ENCODE results near the gene FUT2. TPM values are rescaled to one million over a fixed set of nuclear protein-coding genes. Genes with fewer than 3 reads are reported as not detected.
"Not testable (repeated sequence)": the region's sequence is repeated elsewhere in the genome, so short reads cannot be mapped to it uniquely, and the experiment has no call there.

The FUT2 gene
- total RNA-seq, 1 donor from 2014 or later = 9.0 TPM

GRCh38 chr19:48715681-48716171 is 20.0 kb downstream of the FUT2 start:
- Mint-ChIP-seq H3K36me3 (peaks cover 3% of the 10 kb centered on the region), H3K27me3 (no peaks in the 10 kb centered on the region), H3K9me3 (no peaks in the 10 kb centered on the region), H3K4me1 (ENCODE audit: unreplicated experiment) (peaks cover 32% of the 10 kb centered on the region), H3K27ac (peak overlapping the region; percentile 75), H3K4me3 (peak overlapping the region; percentile 92)
- TF ChIP-seq, protein P1, sequence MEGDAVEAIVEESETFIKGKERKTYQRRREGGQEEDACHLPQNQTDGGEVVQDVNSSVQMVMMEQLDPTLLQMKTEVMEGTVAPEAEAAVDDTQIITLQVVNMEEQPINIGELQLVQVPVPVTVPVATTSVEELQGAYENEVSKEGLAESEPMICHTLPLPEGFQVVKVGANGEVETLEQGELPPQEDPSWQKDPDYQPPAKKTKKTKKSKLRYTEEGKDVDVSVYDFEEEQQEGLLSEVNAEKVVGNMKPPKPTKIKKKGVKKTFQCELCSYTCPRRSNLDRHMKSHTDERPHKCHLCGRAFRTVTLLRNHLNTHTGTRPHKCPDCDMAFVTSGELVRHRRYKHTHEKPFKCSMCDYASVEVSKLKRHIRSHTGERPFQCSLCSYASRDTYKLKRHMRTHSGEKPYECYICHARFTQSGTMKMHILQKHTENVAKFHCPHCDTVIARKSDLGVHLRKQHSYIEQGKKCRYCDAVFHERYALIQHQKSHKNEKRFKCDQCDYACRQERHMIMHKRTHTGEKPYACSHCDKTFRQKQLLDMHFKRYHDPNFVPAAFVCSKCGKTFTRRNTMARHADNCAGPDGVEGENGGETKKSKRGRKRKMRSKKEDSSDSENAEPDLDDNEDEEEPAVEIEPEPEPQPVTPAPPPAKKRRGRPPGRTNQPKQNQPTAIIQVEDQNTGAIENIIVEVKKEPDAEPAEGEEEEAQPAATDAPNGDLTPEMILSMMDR (conservative IDR thresholded peaks at IDR 0.05) = no peak
- no peak for DNase-seq (ENCODE audit: extremely low spot score, unreplicated experiment)

- TF ChIP-seq, protein P1 (conservative IDR thresholded peaks at IDR 0.05) = no peak
- Mint-ChIP-seq H3K36me3 (no peaks in the 10 kb centered on the region), H3K27ac (peak overlapping the region; percentile 20), H3K27me3 (no peaks in the 10 kb centered on the region), H3K4me1 (ENCODE audit: unreplicated experiment) (peaks cover 37% of the 10 kb centered on the region), H3K9me3 (no peaks in the 10 kb centered on the region), H3K4me3 (peak overlapping the region; percentile 77)
- no peak for DNase-seq (ENCODE audit: extremely low spot score, unreplicated experiment)
Measured at GRCh38 chr19:48716562-48717291, 21.0 kb downstream of the FUT2 start.

GRCh38 chr19:48718106-48718505 is 22.3 kb downstream of the FUT2 start:
- H3K4me1 Mint-ChIP-seq (ENCODE audit: unreplicated experiment) = peaks cover 31% of the 10 kb centered on the region
- H3K27ac Mint-ChIP-seq; H3K9me3 Mint-ChIP-seq; DNase-seq (ENCODE audit: extremely low spot score, unreplicated experiment); H3K36me3 Mint-ChIP-seq; H3K27me3 Mint-ChIP-seq; H3K4me3 Mint-ChIP-seq: not testable (repeated sequence)

DNA sequence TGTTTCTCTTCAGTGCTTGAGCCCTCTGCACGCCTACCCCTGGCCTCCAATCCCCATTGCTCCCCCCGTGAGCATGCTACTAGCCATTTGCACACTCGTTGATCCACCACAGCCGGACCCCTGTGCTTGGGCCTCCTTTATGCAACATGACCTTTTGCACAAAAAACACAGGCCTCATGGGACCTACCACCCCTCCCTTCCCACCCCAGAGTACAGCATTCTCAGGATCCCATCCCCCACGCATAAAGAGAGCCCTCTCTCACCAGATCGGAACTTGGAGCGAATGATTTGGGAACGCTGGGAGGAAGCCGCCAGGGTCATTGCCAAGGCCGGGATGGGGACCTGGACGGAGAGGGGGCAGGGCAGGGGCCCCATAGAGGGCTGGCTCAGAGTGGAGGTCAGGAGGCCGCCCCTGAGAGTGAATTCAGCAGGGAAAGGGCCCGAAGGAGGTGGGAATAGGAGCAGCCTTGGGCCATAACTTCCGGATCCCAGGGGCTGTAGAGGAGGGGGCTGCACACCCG is 23.0 kb downstream of the FUT2 start:
- Mint-ChIP-seq H3K27ac (peak overlapping the region; percentile 68), H3K27me3 (no peaks in the 10 kb centered on the region), H3K36me3 (no peaks in the 10 kb centered on the region), H3K9me3 (no peaks in the 10 kb centered on the region), H3K4me3 (peak overlapping the region; percentile 82), H3K4me1 (ENCODE audit: unreplicated experiment) (peaks cover 31% of the 10 kb centered on the region)
- TF ChIP-seq, protein P1 (conservative IDR thresholded peaks at IDR 0.05) = no peak
- no peak for DNase-seq (ENCODE audit: extremely low spot score, unreplicated experiment)

DNA sequence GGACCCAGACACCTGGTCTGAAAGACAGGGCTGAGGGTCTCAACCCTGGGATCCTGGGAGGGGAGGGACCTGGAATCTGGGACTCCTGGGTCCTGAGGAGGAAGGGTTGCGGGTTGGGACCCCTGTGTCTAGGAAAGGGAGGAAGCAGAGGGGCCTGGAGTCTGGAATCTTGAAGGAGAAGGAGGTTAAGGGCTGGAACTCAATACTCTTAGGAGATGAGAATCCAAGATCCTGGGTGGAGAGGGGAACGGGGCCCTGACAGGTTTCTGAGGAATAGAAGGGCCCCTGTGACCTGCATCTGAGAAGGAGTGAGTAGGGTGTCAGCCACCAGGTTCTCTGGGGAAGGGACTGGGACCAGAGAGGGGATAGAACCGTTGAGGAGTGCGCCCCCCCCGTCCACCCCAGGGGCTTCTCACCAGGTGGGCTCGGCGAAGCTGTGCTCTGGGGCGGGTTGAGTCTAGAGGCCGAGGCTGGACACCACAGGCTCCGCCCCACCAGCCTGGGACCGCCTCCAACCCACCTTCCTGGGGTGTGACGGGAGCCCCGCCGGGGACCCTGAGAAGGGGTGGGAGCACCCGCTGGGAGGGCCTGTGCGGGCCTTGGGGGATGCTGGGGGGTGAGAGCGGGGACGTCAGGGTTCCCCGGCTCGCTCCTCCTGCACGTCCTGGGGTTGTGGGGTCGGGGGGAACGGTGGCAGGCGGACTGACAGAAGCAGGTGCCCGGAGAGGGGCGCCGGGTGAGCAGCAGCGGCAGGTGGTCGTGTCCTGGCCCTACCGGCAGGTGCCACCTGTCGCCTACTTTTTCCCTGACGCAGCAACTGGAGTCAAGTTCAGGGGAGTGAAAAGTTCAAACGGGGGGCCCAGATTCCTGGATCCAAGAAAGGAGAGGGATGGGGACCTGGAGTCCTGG is 23.7 kb downstream of the FUT2 start, which contains the start of gene MAMSTR:
TSS of gene MAMSTR (minus strand) at position 463 of the 909 bp plus-strand sequence. CDS start 694 bp downstream, outside the sequence.
- TF ChIP-seq, protein P1 (conservative IDR thresholded peaks at IDR 0.05) = no peak
- no peaks in the 10 kb centered on the region for H3K9me3 Mint-ChIP-seq
- peaks cover 26% of the 10 kb centered on the region for H3K4me1 Mint-ChIP-seq (ENCODE audit: unreplicated experiment)
- H3K36me3 Mint-ChIP-seq = no peaks in the 10 kb centered on the region
- H3K4me3 Mint-ChIP-seq = peak within 1 kb of the TSS; percentile 99
- H3K27ac Mint-ChIP-seq = peak within 1 kb of the TSS; percentile 98
- DNase-seq (ENCODE audit: extremely low spot score, unreplicated experiment) = no peak
- H3K27me3 Mint-ChIP-seq = no peaks in the 10 kb centered on the region
